ENCODE measurements around the gene GANC.

The GANC gene

GRCh38 chr15:42375941-42376340, 102.9 kb downstream of the GANC start:
- no peak for DNase-seq (ENCODE audit: low read depth in 2 of 2)

DNA sequence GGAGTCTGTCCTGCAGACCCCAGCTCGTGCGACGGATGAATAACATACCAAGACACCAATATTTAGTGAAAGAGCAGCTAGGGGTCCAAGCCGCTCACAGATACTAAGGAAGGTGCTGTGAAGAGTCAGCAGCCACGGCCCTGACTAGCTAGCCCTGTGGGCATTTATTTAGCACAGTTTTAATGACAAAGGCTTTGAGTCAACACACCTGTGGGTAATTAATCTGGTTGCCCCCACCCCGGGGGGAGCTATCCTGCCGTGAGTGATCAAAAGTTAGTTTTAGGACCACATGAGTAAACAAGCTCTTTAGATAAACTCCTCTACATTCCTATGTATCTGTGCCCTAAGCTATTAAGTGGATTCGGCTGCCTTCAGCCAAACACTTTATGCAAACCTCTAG, 105.0 kb downstream of the GANC start:
- no peak for DNase-seq (ENCODE audit: low read depth in 2 of 2)

GRCh38 chr15:42384597-42384996, 111.6 kb downstream of the GANC start:
- no peak for DNase-seq (ENCODE audit: low read depth in 2 of 2)

- no peak for DNase-seq (ENCODE audit: low read depth in 2 of 2)
Measured at GRCh38 chr15:42385206-42385979, 112.4 kb downstream of the GANC start.

GRCh38 chr15:42385980-42386700, 113.1 kb downstream of the GANC start:
- no peak for DNase-seq (ENCODE audit: low read depth in 2 of 2)

DNA sequence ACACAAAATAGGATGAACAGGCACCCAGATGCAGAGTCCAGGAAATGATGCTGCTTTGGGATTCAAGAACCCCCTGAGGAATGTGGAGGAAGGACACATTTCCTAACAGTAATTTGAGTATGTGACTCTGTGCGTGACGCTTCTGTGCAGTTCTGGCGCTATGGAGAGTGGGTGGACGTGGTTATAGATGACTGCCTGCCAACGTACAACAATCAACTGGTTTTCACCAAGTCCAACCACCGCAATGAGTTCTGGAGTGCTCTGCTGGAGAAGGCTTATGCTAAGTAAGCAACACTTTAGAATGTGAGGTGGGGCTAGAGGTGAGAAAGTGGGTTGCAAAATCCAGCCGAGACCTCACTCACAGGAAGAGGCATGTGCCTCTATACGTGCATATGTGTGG, 114.6 kb downstream of the GANC start:
- DNase-seq (ENCODE audit: low read depth in 2 of 2) = no peak

DNA sequence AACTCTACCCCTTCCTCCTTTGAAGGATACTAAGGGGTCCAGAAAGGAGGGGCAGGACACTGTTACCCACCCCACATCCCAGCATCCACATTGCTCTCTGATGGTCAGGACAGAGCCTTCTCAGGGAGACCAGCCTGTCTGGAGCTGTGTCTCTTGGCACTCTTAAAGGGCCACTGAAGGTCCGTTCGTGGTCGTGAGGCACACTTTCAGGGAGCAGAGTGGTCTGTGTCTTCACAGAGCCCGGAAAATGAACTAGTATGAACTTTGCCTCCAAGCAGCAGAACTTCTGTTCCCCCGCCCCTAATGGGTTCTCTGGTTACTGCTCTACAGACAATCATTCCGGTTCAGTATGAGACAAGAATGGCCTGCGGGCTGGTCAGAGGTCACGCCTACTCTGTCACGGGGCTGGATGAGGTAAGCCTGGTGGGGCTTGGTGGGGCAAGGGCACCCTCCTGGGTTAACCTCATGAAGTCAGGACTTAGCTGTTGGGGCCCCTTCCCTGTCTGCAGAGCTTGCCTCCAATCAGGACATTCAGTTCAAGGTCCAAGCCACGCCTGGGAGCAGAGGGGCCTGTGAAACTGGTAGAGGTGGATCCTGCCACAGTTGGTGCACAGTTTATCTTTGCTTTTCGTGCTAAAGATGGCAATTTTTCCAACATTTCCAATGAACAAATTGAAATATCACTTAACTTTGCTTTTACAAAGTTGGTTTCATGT, 119.5 kb downstream of the GANC start:
- DNase-seq (ENCODE audit: low read depth in 2 of 2) = no peak

- DNase-seq (ENCODE audit: low read depth in 2 of 2) = no peak
Measured at GRCh38 chr15:42394106-42394505, 121.1 kb downstream of the GANC start.

- no peak for DNase-seq (ENCODE audit: low read depth in 2 of 2)
Measured at GRCh38 chr15:42395838-42396237, 122.8 kb downstream of the GANC start.

- DNase-seq (ENCODE audit: low read depth in 2 of 2) = no peak
Measured at GRCh38 chr15:42401544-42402454, 128.8 kb downstream of the GANC start.

GRCh38 chr15:42402455-42403205, 129.6 kb downstream of the GANC start:
- DNase-seq (ENCODE audit: low read depth in 2 of 2) = no peak

- no peak for DNase-seq (ENCODE audit: low read depth in 2 of 2)
Measured at GRCh38 chr15:42403389-42403788, 130.4 kb downstream of the GANC start.

- DNase-seq (ENCODE audit: low read depth in 2 of 2) = no peak
Measured at GRCh38 chr15:42404461-42405235, 131.6 kb downstream of the GANC start.

- no peak for DNase-seq (ENCODE audit: low read depth in 2 of 2)
Measured at GRCh38 chr15:42405863-42406482, 133.0 kb downstream of the GANC start.
